Non-pigmented ciliary epithelial cell (primary cell): ENCODE results near the gene MRPL14.
"Not testable (repeated sequence)": the region's sequence is repeated elsewhere in the genome, so short reads cannot be mapped to it uniquely, and the experiment has no call there.

ENCODE experiments used
- DNase-seq: peaks from one replicate; pipeline ENCODE4 v3.0.0-alpha.2; 2010; ENCODE audit warnings: low read depth

The MRPL14 gene

DNA sequence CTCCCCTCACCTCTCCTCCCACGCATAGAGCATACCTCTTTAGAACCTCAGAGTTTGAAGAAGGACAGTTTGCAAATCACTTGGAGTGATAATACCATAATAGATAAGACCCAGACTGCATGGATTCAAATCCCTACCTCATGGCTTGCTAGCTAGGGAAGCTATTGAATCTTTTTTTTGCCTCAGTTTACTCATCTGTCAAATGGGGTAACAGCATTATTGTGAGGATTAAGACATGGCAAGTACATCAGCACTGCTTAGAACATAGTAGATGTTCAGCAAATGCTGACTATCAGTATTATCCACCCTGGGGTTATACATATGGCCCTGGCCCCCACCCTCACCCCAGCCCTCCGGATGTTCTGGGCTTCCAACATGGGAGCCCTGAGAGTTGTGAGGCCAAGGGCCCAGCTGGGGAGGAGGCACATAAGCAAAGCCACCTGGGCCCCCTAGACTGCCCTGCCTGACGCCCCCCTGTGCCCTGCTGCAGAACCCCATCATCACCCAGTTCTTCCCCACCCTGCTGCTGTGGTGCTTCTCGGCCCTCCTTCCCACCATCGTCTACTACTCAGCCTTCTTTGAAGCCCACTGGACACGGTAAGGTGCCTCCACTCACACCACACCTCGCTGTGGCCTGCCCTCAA lies 22.2 kb upstream of the MRPL14 start:
- DNase-seq: no peak

DNA sequence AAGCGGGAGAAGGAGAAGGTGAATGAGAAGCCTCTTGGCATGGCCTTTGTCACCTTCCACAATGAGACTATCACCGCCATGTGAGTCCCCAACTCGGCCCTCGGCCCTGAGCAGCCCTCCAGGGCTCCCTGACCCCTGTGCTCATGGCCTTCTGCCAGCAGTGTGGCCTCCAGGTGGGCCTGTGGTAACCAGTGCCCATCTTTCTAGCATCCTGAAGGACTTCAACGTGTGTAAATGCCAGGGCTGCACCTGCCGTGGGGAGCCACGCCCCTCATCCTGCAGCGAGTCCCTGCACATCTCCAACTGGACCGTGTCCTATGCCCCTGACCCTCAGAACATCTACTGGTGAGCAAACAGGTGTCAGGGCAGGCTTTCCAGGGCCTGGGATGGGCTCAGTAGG lies 21.1 kb upstream of the MRPL14 start:
- no peak for DNase-seq

- DNase-seq: no peak
These were observed 20.0 kb upstream of the MRPL14 start for GRCh38 chr6:44147256-44147655.

- no peak for DNase-seq
These were observed 19.4 kb upstream of the MRPL14 start for GRCh38 chr6:44146685-44147084.

GRCh38 chr6:44145839-44146238 lies 18.6 kb upstream of the MRPL14 start:
- no peak for DNase-seq

DNA sequence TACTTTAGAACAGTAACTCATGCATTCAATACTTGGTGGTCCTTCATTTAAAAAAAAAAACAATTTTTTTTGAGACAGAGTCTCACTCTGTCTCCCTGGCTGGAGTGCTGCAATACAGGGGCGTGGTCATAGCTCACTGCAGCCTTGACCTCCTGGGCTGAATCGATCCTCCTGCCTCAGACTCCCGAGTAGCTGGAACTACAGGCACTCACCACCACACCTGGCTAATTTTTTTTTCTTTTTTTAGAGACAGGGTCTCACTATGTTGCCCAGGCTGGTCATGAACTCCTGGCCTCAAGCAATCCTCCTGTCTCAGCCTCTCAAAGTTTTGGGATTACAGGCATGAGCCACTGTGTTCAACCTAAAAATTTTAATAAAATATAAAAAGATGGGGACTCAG lies 17.3 kb upstream of the MRPL14 start:
- not testable (repeated sequence) for DNase-seq

DNA sequence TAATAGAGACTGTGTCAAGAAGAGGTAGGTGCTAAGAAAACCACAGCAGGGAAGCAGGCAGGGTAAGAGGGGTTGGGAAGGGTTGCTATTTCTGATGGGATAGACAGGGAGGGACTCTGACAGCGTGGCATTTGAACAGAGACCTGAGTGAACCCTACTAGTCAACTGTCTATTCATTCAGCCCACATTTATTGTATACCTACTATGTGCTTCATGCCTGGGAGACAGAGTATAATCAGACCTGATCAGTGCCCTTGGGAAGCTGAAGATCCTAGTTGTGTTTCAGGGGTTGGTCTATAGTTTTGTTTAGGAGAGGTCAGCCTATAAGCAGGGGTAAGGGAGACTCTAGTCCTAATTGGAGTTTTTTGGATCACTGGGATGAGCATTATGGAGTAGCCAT lies 16.5 kb upstream of the MRPL14 start:
- DNase-seq: no peak

- DNase-seq: no peak
These were observed 15.6 kb upstream of the MRPL14 start for GRCh38 chr6:44142835-44143234.

DNA sequence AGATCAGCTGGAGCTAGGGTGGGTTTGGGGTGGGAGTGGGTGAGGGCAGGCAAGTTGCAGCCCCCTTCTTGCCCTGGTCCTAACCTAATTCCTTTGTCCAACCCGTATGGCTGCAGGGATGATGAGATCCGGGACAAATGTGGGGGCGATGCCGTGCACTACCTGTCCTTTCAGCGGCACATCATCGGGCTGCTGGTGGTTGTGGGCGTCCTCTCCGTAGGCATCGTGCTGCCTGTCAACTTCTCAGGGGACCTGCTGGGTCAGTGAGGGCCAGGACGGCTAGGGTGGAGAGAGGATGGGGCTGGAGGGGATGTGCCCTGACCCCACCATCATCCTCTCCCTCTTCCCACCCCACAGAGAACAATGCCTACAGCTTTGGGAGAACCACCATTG lies 12.1 kb upstream of the MRPL14 start:
- no peak for DNase-seq

DNA sequence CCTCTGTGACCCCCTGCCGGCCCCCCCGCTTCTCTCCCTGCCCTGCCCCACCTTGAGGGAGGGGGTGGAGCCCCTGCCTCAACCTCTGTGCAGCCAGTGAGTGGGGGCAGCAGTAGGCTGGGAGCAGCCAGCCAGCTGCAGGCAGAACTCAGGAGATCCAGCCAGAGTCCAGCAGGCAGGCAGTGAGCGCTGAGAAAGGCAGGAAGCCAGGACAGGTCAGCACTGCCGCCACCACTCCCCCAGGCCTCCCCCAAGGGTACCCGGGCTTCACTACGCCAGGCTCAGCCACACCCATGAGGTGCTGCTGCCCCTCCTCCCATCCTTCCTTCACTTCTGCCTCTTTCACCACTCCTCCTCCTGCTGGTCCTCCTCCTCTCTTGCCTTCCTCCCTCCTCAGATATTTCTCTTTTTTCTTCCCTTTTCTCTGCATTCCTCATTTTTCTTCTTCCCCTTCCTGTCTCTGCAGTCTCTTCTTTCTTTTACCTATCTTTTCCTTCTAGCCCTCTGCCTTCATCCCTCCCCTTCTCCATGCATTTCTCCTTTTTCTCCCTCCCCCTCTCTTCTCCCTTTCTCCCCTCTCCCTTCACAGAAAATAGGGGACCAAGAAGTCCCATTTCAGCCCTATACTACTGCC lies 11.6 kb upstream of the MRPL14 start:
- no peak for DNase-seq

DNA sequence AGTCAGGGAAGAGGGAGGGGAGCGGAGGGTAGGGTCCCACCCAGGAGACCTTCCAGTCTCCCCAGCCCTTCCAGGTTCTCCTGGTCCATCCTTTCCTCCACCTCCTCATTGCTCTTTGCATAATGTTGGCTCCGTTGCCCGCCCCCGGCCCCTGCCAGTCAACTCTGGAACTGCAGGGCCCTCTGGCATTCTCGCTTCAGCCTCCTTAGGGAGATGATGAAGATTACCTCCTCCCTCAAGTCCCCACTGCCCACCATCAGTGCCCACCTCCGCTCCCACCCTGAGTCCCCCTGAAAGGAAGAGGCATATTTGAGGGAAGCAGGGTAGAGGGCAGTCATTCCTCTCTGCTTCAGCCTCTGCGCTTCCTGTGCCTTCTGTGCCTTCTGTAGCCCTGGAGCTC lies 8.6 kb upstream of the MRPL14 start:
- DNase-seq: no peak

GRCh38 chr6:44135173-44135758 lies 8.0 kb upstream of the MRPL14 start:
- DNase-seq: no peak

GRCh38 chr6:44133981-44134711 lies 6.9 kb upstream of the MRPL14 start:
- no peak for DNase-seq

DNA sequence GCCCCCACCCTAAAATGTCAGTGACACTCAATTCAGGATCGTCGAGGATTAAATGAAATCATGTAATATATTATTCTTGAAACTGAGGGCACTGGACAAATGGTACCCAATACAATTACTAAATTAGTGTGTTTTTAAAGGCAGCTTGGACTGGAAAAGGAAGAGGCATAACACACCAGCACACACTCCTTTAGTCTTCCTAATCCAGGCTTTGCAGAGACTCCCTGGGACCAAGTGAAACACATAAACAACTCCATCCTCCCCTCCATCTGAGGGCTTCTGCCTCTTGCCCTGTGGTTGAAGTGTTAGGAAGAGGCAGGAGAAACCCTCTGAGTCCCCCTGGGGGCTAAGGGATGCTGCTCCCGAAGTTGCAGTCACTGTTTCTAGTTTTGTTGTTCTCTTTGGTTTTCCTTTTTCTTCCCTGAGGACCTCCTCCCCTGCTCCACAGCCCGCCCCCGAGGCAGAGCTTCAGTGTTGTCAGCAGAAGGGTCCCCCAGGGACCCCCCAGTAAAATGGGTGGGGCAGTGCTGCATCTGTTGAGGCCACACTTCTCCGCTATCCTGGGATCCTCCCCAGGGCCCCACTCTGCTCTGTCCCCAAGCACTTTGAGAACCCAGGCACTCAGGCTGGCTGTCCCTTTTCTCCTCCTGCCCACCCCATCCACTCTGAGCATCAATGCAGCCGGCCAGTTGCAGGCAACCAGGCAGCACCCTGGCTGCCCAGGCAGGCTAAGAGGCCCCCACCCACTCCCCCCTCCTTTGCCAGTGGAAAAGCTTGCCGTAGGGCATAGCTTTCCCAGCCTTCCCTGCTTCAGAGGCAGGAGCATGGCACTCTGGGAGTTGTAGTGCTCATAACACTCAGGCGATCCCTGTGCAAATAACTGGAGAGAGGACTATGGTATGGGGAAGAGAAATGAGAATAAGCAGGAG lies 6.0 kb upstream of the MRPL14 start:
- no peak for DNase-seq

- no peak for DNase-seq
These were observed 5.2 kb upstream of the MRPL14 start for GRCh38 chr6:44132476-44132875.

- no peak for DNase-seq
These were observed 4.6 kb upstream of the MRPL14 start for GRCh38 chr6:44131892-44132291.

GRCh38 chr6:44129841-44130322 lies 2.6 kb upstream of the MRPL14 start:
- DNase-seq: no peak

DNA sequence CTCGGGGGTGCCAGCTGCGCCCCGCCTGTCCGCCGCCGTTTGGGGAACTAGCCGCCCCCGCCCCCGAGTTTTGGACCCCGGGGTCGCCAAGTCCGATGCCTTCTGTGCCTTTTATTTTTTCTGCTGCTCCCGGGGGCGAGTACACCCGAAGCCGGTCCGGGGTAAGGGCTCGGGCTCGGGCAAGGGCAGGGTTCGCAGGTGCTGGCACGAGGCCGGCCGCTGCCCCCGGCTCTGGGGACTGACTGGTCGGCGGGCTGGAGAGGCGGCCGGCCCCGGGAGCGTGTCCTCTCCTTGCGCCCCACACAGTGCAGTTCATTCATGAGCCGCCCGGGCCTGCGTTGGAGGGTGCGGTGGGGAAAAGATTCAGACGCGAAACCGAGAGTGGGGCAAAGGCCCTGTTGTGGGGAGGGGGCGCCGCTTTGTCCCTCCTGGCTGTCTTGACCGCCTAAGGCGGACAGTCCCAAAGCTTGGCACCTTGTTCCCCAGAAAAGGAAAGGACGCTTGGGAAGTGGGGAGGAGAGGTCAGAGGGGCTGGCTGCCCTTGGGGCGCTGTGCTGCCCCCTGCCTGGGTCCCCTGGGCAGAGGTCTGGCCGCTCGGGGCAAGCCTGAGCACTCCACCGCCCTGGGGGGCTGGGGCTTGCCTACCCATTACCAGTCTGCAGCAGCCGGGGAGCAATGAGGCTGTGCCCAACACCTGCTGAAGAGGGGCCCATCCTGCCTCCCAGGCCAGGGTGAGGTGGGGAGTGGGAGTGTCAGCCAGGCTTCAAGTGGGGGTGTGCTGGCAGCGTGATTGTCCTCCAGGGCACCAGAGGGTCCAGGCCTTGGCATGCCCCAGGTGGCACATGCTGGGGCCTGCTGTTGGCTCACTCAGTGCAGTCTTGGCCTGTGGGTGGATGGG lies 1.0 kb upstream of the MRPL14 start:
- no peak for DNase-seq

GRCh38 chr6:44126320-44127149 lies 717 bp downstream of the MRPL14 start:
- no peak for DNase-seq

- DNase-seq: no peak
These were observed 3.7 kb downstream of the MRPL14 start for GRCh38 chr6:44123544-44123943.
